Esophagus muscularis mucosa (tissue), 4 donors: ENCODE data around the gene TSEN2. TPM values are rescaled to one million over a fixed set of nuclear protein-coding genes. Genes with fewer than 3 reads are reported as not detected.

ENCODE experiments used
- DNase-seq: peaks from one replicate; pipeline ENCODE4 v3.0.0-alpha.2; 2017; ENCODE audit errors: extremely low spot score
- H3K27ac ChIP-seq, 4 donors: fragments of 200-600 bp; sonication (generic); replicated peaks in 1 of 4; 1 replicate in 3 of 4; 2 replicates in 1 of 4; pipeline ENCODE4 v1.5.1; 2016 to 2019; ENCODE audit warnings: mild to moderate bottlenecking in 1 of 4
- H3K27me3 ChIP-seq, 4 donors: fragments of 200-600 bp; sonication (generic); one replicate each; pipeline versions ENCODE4 v1.5.1 to v1.6.0; 2016 to 2019
- H3K36me3 ChIP-seq, 4 donors: fragments of 200-600 bp; sonication (generic); one replicate each; pipeline ENCODE4 v1.5.1; 2016 to 2019
- H3K4me1 ChIP-seq, 4 donors: fragments of 200-600 bp; sonication (generic); one replicate each; pipeline ENCODE4 v1.5.1; 2016 to 2019
- H3K4me3 ChIP-seq, 4 donors: fragments of 200-600 bp; sonication (generic); 1 replicate in 2 of 4; 2 replicates in 2 of 4; pipeline ENCODE4 v1.5.1; 2016 to 2019; ENCODE audit warnings: mild to moderate bottlenecking in 4 of 4, moderate library complexity in 1 of 4
- H3K9me3 ChIP-seq, 4 donors: fragments of 200-600 bp; sonication (generic); 1 replicate in 3 of 4; 2 replicates in 1 of 4; pipeline ENCODE4 v1.5.1; 2016 to 2019
- CTCF ChIP-seq, 3 experiments: fragments of 200-600 bp in 2 of 3; fragments of 450-650 bp in 1 of 3; sonication (generic) in 2 of 3; IDR thresholded peaks; one replicate each; pipeline ENCODE4 v1.5.1; 2017 to 2019; ENCODE audit warnings: antibody characterized with exemption in 3 of 3, mild to moderate bottlenecking in 2 of 3, moderate library complexity in 1 of 3
- EP300 ChIP-seq: sonication (generic); formaldehyde crosslinking; IDR thresholded peaks from one replicate; pipeline ENCODE4 v1.6.1; 2017; ENCODE audit warnings: antibody characterized with exemption
- POLR2A ChIP-seq: fragments of 450-650 bp; IDR thresholded peaks from one replicate; pipeline ENCODE4 v1.6.1; 2017; ENCODE audit warnings: antibody characterized with exemption, moderate library complexity, mild to moderate bottlenecking, low read depth
- POLR2AphosphoS5 ChIP-seq, 2 donors: sonication (generic); formaldehyde crosslinking; IDR thresholded peaks; one replicate each; pipeline ENCODE4 v1.6.1; 2017; ENCODE audit warnings: antibody characterized with exemption in 2 of 2
- WGBS: methylation state at CpG from one replicate; pipeline ENCODE4 v1.1.5; 2018; 5-methylcytosine and 5-hydroxymethylcytosine counted together
- intact Hi-C: fragments of 100-400 bp; cut with DNase I; formaldehyde crosslinking; loops from one replicate; pipeline ENCODE4 v1.15.1; 2023
- total RNA-seq, 4 donors: library from RNA; depleted of rRNA; stranded (reverse); fragments of >200 nt; gene quantifications; one replicate each; pipeline versions ENCODE4 v1.1.0 to v1.2.1, GENCODE V29; 2016

The TSEN2 gene
- total RNA-seq, 4 donors from 2014 or later = 17.6 to 20.4 (median 19.4) TPM

- no peaks in the 10 kb centered on the region for H3K9me3 ChIP-seq
- H3K4me1 ChIP-seq = peaks cover 2 to 10% (median 5%) of the 10 kb centered on the region in 4 donors
- no peak overlapping the region for H3K4me3 ChIP-seq
- intact Hi-C loops = no loop called here
- no peak for TF ChIP-seq EP300
- no peak for TF ChIP-seq CTCF (IDR thresholded peaks at IDR 0.05)
- no peak for TF ChIP-seq POLR2AphosphoS5 (IDR thresholded peaks at IDR 0.05)
- no peak for TF ChIP-seq POLR2A
- no peak overlapping the region for H3K27ac ChIP-seq
- 99% methylated on average over 3 of the region's 3 CpGs for WGBS
- H3K36me3 ChIP-seq = peaks cover 5 to 56% (median 38%) of the 10 kb centered on the region in 4 donors
- H3K27me3 ChIP-seq = no peaks in the 10 kb centered on the region
- no peak for DNase-seq
Observed at GRCh38 chr3:12490547-12490946, 6.3 kb downstream of the TSEN2 start.

- Histone ChIP-seq H3K27ac (no peak overlapping the region), H3K4me1 (no peaks in the 10 kb centered on the region), H3K9me3 (no peaks in the 10 kb centered on the region), H3K36me3 (peaks cover 27 to 98% (median 80%) of the 10 kb centered on the region in 4 donors), H3K27me3 (no peaks in the 10 kb centered on the region), H3K4me3 (no peak overlapping the region)
- TF ChIP-seq POLR2AphosphoS5 (IDR thresholded peaks at IDR 0.05) (no peak), EP300 (no peak), CTCF (IDR thresholded peaks at IDR 0.05) (no peak), POLR2A (no peak)
- 92% methylated on average over 8 of the region's 8 CpGs for WGBS
- no peak for DNase-seq
- intact Hi-C loops = no loop called here
Observed at GRCh38 chr3:12495749-12496452, 11.6 kb downstream of the TSEN2 start.

GRCh38 chr3:12496453-12496761 is 12.1 kb downstream of the TSEN2 start:
- TF ChIP-seq EP300 (no peak), POLR2AphosphoS5 (IDR thresholded peaks at IDR 0.05) (no peak), CTCF (IDR thresholded peaks at IDR 0.05) (no peak), POLR2A (no peak)
- H3K27me3 ChIP-seq = no peaks in the 10 kb centered on the region
- H3K36me3 ChIP-seq = peaks cover 27 to 98% (median 77%) of the 10 kb centered on the region in 4 donors
- H3K9me3 ChIP-seq = no peaks in the 10 kb centered on the region
- H3K27ac ChIP-seq = no peak overlapping the region
- intact Hi-C loops = no loop called here
- no peak overlapping the region for H3K4me3 ChIP-seq
- DNase-seq = no peak
- 69% methylated on average over 1 of the region's 1 CpG for WGBS
- H3K4me1 ChIP-seq = no peaks in the 10 kb centered on the region

- intact Hi-C loops = no loop called here
- no peak overlapping the region for H3K4me3 ChIP-seq
- no peak for TF ChIP-seq EP300
- no peaks in the 10 kb centered on the region for H3K27me3 ChIP-seq
- H3K27ac ChIP-seq = no peak overlapping the region
- no peaks in the 10 kb centered on the region for H3K9me3 ChIP-seq
- 89% methylated on average over 5 of the region's 5 CpGs for WGBS
- peaks cover 34 to 95% (median 78%) of the 10 kb centered on the region in 4 donors for H3K36me3 ChIP-seq
- H3K4me1 ChIP-seq = no peaks in the 10 kb centered on the region
- no peak for DNase-seq
Observed at GRCh38 chr3:12499474-12499873, 15.2 kb downstream of the TSEN2 start.

GRCh38 chr3:12501360-12502020 is 17.2 kb downstream of the TSEN2 start:
- Histone ChIP-seq H3K4me3 (no peak overlapping the region), H3K27me3 (no peaks in the 10 kb centered on the region), H3K9me3 (no peaks in the 10 kb centered on the region), H3K4me1 (no peaks in the 10 kb centered on the region), H3K27ac (peak overlapping the region in 2 of 4 donors; percentile 19 to 30), H3K36me3 (peaks cover 29 to 98% (median 72%) of the 10 kb centered on the region in 4 donors)
- no peak for DNase-seq
- TF ChIP-seq EP300 = no peak
- TF ChIP-seq POLR2AphosphoS5 (IDR thresholded peaks at IDR 0.05) = peak; percentile 45 to 60
- TF ChIP-seq CTCF (IDR thresholded peaks at IDR 0.05) = no peak
- no peak for TF ChIP-seq POLR2A
- 78% methylated on average over 7 of the region's 7 CpGs for WGBS
- intact Hi-C loops = no loop called here
